Measurements from ENCODE around the gene FYB1. TPM values are rescaled to one million over a fixed set of nuclear protein-coding genes. Genes with fewer than 3 reads are reported as not detected.

FYB1 gene
- total RNA-seq, 1 experiment from 2014 or later = not detected

- Histone ChIP-seq H3K9me3 (ENCODE audit: low read depth, low read length, poor library complexity, severe bottlenecking) (no peaks in the 10 kb centered on the region), H3K4me3 (ENCODE audit: low read depth, low read length, poor library complexity, severe bottlenecking) (no peak overlapping the region), H3K27me3 (replicated peaks; ENCODE audit: insufficient read depth, low read depth, low read length, poor library complexity) (no peaks in the 10 kb centered on the region), H3K27ac (ENCODE audit: low read depth, low read length, poor library complexity, severe bottlenecking) (no peak overlapping the region), H3K36me3 (ENCODE audit: insufficient read depth, low read length, poor library complexity, severe bottlenecking) (no peaks in the 10 kb centered on the region), H3K4me1 (ENCODE audit: insufficient read depth, low read length, poor library complexity, severe bottlenecking) (no peaks in the 10 kb centered on the region)
- CTCF ChIA-PET = no interaction called here
- POLR2A ChIA-PET (ENCODE audit: low non-redundant PET) = no interaction called here
- no TSS peak for BruUV-seq (replicated peaks)
- intact Hi-C loops (cut with micrococcal nuclease; ENCODE audit: unreplicated experiment) = no loop called here
- no peak for TF ChIP-seq CTCF (conservative IDR thresholded peaks at IDR 0.05; ENCODE audit: low read depth, low read length)
- TF ChIP-seq EZH2 (IDR thresholded peaks at IDR 0.05; ENCODE audit: borderline replicate concordance, low read depth, low read length, poor library complexity, severe bottlenecking) = no peak
- no peak for DNase-seq (ENCODE audit: low spot score)
Observed at GRCh38 chr5:39264528-39264927, 45.2 kb upstream of the FYB1 start.

GRCh38 chr5:39262981-39263380, 43.6 kb upstream of the FYB1 start:
- intact Hi-C loops (cut with micrococcal nuclease; ENCODE audit: unreplicated experiment) = no loop called here
- no peaks in the 10 kb centered on the region for H3K9me3 ChIP-seq (ENCODE audit: low read depth, low read length, poor library complexity, severe bottlenecking)
- BruUV-seq (replicated peaks) = no TSS peak
- POLR2A ChIA-PET (ENCODE audit: low non-redundant PET) = no interaction called here
- CTCF ChIA-PET = no interaction called here
- H3K36me3 ChIP-seq (ENCODE audit: insufficient read depth, low read length, poor library complexity, severe bottlenecking) = no peaks in the 10 kb centered on the region
- no peak overlapping the region for H3K4me3 ChIP-seq (ENCODE audit: low read depth, low read length, poor library complexity, severe bottlenecking)
- no peaks in the 10 kb centered on the region for H3K27me3 ChIP-seq (replicated peaks; ENCODE audit: insufficient read depth, low read depth, low read length, poor library complexity)
- TF ChIP-seq CTCF (conservative IDR thresholded peaks at IDR 0.05; ENCODE audit: low read depth, low read length) (no peak), EZH2 (IDR thresholded peaks at IDR 0.05; ENCODE audit: borderline replicate concordance, low read depth, low read length, poor library complexity, severe bottlenecking) (no peak)
- no peak for DNase-seq (ENCODE audit: low spot score)
- no peak overlapping the region for H3K27ac ChIP-seq (ENCODE audit: low read depth, low read length, poor library complexity, severe bottlenecking)
- H3K4me1 ChIP-seq (ENCODE audit: insufficient read depth, low read length, poor library complexity, severe bottlenecking) = no peaks in the 10 kb centered on the region

GRCh38 chr5:39260095-39260494, 40.7 kb upstream of the FYB1 start:
- no peaks in the 10 kb centered on the region for H3K36me3 ChIP-seq (ENCODE audit: insufficient read depth, low read length, poor library complexity, severe bottlenecking)
- no peak overlapping the region for H3K4me3 ChIP-seq (ENCODE audit: low read depth, low read length, poor library complexity, severe bottlenecking)
- no peaks in the 10 kb centered on the region for H3K4me1 ChIP-seq (ENCODE audit: insufficient read depth, low read length, poor library complexity, severe bottlenecking)
- intact Hi-C loops (cut with micrococcal nuclease; ENCODE audit: unreplicated experiment) = no loop called here
- BruUV-seq (replicated peaks) = no TSS peak
- no peak overlapping the region for H3K27ac ChIP-seq (ENCODE audit: low read depth, low read length, poor library complexity, severe bottlenecking)
- H3K9me3 ChIP-seq (ENCODE audit: low read depth, low read length, poor library complexity, severe bottlenecking) = no peaks in the 10 kb centered on the region
- no peaks in the 10 kb centered on the region for H3K27me3 ChIP-seq (replicated peaks; ENCODE audit: insufficient read depth, low read depth, low read length, poor library complexity)
- CTCF ChIA-PET = no interaction called here
- POLR2A ChIA-PET (ENCODE audit: low non-redundant PET) = no interaction called here
- TF ChIP-seq CTCF (conservative IDR thresholded peaks at IDR 0.05; ENCODE audit: low read depth, low read length) (no peak), EZH2 (IDR thresholded peaks at IDR 0.05; ENCODE audit: borderline replicate concordance, low read depth, low read length, poor library complexity, severe bottlenecking) (no peak)
- no peak for DNase-seq (ENCODE audit: low spot score)

Data from A673 (cell line).